ENCODE results near the gene PSMA1.

DNA sequence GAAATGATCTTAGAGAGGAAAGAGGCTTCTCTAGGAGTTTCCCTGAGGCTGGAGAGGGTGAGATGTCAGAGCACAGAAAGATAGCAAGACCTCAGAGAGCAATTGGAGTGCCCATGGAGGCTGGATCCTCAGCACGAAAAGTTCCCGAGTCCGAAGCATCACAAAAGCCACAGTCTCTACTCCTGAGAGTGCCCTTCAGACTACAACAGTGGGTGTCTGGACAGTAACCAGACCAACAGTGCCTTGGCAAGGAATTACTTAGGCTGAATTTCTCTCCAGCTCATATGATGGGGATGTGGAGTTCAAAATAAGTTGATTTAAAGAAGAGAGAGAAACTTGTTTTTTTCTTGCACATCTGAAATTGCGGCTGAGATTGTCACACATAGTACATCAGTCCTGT, 31.9 kb upstream of the PSMA1 start:
- TF ChIP-seq, protein P1, sequence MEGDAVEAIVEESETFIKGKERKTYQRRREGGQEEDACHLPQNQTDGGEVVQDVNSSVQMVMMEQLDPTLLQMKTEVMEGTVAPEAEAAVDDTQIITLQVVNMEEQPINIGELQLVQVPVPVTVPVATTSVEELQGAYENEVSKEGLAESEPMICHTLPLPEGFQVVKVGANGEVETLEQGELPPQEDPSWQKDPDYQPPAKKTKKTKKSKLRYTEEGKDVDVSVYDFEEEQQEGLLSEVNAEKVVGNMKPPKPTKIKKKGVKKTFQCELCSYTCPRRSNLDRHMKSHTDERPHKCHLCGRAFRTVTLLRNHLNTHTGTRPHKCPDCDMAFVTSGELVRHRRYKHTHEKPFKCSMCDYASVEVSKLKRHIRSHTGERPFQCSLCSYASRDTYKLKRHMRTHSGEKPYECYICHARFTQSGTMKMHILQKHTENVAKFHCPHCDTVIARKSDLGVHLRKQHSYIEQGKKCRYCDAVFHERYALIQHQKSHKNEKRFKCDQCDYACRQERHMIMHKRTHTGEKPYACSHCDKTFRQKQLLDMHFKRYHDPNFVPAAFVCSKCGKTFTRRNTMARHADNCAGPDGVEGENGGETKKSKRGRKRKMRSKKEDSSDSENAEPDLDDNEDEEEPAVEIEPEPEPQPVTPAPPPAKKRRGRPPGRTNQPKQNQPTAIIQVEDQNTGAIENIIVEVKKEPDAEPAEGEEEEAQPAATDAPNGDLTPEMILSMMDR (conservative IDR thresholded peaks at IDR 0.05 in 1 of 2, IDR thresholded peaks at IDR 0.05 in 1 of 2; ENCODE audit: extremely low read depth in 1 of 2, insufficient read depth in 1 of 2, low read depth in 1 of 2, low read length in 2 of 2) = no peak
- no peak for TF ChIP-seq EZH2 (IDR thresholded peaks at IDR 0.05; ENCODE audit: borderline replicate concordance, low read length)
